Kidney glomerular epithelial cell (primary cell): ENCODE data around the gene FCN1.

Experiments
- DNase-seq: peaks from one replicate; lab custom pipeline; 2025; lab: John Stamatoyannopoulos, UW

FCN1 gene

DNA sequence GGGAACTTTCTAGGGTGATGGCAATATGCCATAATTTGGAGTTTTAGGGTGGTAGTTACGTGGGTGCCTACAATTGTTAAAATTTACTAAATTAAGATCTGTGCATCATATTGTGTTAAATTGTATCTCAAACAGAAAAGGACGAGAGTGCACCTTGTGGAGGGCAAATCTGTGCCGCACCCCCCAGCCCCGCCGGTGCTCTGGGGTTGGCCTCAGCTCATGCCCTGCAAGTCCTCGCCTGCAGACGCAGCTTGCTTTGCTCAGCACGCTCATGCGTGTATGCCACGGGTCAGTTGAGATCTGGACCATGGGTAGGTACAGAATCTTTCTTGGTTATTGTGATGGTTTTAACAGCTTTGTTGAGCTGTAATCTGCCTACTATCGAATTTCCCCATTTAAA is 33.7 kb upstream of the FCN1 start:
- DNase-seq: no peak

- DNase-seq: no peak
Observed at GRCh38 chr9:134950386-134951210, 32.9 kb upstream of the FCN1 start.

GRCh38 chr9:134949681-134950385 is 32.1 kb upstream of the FCN1 start:
- DNase-seq: no peak

DNA sequence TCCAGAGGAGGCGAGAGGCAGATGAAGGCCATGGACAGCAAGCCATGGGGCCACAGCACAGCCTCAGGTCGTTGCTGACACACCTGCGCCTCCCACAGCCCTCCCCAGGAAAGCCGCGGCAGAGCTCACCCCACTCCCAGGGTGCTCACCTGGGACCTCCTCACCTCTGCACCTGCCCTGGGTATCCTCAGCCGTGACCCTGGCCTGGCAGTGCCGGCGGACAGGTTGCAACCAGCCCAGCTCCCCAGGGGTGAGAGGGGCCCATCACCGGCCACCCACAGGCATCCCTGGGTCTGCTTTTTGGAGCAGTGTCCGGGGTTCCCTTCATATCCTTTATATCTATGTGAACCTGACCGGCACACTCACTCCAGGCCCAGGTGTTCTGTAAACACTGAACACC is 30.4 kb upstream of the FCN1 start:
- DNase-seq: no peak

GRCh38 chr9:134947265-134947955 is 29.7 kb upstream of the FCN1 start:
- no peak for DNase-seq

DNA sequence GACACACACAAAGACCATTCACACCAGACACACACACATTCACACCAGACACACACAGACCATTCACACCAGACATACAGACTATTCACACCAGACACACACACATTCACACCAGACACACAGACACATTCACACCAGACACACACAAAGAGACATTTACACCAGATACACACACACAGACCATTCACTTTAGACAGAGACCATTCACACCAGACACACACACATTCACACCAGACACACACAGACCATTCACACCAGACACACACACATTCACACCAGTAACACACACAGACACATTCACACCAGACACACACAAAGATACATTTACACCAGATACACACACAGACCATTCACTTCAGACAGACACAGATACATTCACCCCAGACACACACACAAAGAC is 29.0 kb upstream of the FCN1 start:
- DNase-seq: no peak

DNA sequence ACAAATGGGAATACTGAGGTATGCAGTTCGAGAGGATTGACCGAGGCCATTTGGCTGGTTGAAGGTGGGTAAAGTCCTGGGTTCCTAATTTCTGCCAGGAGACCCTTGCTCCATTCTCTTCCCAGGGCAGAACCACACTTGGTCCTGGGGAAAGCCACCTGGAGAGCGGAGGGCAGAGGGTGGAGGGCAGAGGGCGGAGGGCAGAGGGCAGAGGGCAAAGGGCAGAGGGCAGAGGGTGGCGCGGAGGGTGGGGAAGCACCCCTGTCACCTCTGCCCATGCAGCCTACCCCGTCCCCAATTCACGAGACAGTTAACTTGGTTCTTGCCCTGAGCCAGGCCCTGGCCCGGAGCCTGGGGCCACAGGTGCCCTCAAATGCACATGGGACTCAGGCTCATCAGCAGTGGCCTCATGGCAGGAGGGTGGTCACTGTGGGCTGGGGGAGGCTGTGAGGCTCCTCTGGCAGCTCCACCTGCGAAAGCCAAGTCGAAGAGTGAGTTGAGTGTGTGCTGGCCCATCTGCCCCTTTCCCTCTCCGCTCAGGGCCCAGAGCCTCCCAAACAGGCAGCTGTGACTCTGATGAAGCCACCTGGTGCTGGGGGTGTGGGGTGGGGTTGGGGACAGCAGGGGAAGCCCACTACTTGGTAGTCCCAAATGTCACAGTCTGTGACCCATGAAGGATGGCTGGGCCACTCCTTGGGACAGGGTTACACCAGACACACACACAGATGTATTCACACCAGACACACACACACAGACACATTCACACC is 28.0 kb upstream of the FCN1 start:
- DNase-seq: no peak

DNA sequence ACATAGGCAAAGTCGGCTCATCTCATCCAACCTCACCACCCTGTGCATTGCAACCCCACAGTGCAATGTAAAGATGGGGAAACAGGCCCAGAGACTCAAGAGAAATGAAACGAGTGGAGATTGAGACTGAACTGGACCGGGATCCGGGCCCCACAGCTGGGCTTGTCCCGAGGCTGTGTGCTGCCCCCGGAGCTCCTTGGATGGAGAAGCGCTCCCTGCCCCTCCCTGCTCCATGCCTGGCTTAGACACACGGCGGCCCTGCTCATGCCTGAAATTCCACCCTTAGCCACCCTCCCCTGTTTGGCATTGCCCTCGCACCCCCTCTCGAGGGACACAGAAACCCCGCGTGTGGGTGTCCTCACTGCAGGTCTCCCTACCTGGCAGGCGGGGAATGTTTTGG is 27.2 kb upstream of the FCN1 start:
- no peak for DNase-seq

DNA sequence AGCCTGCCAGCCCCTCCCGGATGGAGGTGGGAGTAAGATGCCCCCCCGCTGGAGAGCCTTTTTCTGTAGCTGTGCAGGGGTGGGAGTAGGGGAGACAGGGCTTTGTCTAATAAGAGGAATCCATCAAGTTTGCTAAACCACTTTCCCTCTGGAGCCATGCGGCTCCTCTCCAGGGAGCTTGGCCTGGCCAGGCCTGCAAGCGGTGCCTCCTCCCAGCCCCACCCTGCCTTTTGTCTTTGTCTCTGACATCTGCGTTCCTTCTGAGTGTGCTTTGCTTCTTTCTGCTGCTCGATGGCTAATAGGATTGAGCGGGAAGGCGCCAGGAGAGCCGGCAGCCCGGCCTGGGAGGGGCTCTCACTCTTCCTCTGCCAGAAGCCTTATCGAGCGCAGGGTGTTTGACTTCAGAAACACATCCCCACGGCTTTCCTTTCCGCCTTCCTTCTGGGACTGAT is 26.7 kb upstream of the FCN1 start:
- DNase-seq: no peak

GRCh38 chr9:134943836-134944235 is 26.1 kb upstream of the FCN1 start:
- no peak for DNase-seq

DNA sequence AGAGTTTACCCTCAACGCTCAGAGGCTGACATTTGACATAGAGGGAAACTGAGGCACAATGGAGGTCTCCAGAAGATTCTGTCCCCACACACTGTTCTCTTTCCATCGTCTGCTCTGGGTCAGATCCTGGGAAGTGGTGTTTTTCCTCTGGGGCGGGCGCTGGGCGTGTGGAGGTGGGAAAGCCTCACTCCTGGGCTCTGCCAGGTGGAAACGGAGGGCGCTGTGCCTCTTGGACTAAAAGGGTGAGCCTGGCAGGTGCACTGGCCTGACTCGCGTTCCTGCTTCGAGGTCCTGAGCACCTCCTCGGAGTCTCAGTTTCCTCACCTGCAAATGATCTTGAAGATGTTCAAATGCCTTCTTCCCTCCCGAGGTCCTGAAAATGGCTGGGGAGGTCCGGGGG is 25.7 kb upstream of the FCN1 start:
- no peak for DNase-seq

GRCh38 chr9:134942788-134943184 is 25.1 kb upstream of the FCN1 start:
- DNase-seq: no peak

DNA sequence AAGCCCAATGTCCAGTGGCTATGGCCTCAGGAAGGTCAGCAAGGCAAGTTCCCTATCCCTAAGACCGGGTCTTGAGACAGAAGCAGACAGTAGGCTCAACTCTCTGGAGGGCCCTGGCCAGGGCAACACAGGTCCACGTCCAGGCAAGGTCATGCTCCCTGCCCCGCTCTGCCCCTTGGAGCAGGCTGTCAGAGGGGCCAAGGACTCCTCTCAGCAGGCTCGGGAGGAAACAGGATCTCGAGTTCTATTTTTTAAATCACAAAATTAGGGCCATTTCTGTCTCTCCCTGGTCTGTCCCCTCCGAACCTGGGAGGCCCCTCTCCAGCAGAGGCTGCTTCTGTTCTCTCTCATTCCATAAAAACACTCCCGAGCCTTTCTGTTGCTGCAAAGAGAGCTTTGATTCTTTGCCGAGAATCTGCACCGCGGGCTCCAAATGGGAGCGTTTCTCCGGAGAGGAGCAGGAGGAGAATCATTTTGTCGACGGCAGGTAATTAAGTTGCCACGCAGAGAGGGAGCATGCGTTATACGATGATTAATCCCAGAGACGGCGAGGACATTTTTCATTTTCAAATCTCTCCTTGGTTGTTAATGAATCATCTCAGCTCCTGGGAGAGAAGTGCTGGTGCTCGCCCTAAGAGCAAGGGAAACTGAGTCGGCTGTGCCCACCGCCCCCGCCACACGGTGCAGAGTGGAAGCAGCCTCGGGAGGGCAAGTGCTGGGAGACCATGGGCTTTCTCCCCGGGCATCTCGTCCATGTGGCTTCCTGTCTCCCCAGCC is 24.5 kb upstream of the FCN1 start:
- no peak for DNase-seq

DNA sequence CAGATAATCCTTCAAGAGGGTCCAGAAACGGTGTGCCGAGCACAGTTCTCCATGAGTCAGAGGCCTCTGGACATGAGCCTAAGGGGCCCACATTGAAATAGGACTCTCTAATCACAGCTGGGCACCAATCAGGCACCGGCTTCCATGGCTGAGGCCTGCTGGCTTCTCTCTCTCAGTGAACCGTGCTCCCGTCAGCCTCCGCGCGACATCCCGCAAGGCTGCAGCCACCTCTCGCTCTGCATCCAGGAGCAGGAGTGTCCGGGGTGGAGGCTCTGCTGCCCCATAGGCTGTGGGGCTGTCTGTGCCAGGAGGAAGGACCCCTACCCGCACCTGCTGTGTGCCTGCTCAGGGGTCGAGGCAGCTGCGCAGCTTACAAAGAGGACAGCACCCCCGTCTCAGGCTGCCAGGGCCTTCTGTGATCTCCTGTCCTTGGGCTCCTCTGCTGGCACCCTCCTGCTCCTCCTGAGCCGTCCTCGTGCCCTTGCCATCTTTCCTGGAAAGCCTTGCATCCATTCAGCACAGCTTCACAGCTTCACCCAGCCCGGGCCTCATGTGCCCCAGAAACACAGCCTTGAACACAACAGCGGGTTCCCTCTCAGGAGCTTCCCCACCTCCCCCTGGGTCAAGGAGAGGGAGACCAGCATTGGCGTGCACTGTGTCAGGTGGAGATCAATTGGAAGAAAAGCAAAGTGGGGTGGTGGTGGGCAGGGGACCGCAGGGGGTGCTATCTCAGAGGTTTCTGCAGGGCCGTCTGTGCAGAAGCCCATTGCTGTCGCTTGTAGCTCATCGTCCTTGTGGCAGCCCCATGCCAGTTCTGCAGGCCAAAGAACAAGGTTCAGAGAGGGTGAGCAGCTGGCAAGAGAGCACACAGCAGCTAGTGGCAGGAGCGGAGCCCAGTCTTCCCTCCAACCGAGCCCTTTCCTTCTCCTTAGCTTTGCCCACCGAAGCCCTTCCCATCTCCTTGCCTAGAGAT is 22.8 kb upstream of the FCN1 start:
- no peak for DNase-seq

DNA sequence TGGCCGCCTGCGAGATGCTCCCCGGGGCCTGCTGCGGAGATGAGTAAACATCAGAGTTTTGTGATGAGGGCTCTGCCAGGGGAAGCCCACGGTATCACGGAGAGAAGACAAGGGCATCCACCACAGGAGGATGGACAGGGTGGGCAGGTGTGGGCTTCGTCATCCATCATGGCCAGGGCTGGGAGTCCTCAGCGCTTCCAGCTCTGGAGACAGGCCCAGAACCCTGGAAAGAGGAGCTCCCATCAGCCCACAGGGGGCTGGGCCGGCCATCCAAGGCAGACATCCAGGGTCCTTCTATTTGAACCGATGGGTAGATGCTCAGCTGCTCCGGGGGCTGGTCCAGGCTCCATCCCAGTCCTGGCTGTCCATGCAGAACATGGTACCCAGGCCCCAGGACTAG is 22.1 kb upstream of the FCN1 start:
- no peak for DNase-seq

GRCh38 chr9:134939080-134939733 is 21.5 kb upstream of the FCN1 start:
- no peak for DNase-seq

DNA sequence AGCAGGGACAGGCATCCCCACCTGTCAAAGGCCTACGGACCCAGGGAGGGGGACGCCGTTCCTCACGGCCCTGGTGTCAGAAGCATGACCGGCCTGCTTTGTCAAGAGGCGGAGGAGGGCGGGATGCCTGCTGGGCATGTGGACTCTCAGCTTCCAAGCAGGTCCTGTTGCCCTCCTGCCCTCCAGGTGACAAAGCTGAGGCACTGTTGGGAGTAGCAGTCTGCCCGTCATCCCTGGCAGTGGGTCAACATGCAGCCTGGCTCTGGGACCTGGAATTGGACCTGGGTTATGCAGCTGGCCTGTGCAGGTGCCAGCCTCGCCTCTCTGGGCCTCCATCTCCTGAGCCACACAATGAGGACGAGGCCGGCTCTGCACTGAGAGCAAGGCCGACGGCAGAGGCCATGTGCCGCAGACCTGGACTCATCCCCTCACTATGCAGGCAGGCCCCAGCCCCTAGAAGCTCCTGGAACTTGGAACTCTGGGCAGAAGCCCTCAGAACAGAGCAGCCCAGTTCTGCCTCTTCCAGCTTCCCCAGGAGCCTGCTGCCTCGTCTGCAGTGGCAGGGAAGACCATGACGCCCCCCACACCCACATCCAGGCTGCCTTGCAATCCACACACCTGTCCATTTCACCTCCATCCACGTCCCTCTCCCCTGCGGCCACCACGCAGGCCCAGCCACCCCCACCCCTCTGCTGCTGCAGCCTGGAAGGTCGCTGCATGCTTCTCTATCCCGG is 20.8 kb upstream of the FCN1 start:
- no peak for DNase-seq

DNA sequence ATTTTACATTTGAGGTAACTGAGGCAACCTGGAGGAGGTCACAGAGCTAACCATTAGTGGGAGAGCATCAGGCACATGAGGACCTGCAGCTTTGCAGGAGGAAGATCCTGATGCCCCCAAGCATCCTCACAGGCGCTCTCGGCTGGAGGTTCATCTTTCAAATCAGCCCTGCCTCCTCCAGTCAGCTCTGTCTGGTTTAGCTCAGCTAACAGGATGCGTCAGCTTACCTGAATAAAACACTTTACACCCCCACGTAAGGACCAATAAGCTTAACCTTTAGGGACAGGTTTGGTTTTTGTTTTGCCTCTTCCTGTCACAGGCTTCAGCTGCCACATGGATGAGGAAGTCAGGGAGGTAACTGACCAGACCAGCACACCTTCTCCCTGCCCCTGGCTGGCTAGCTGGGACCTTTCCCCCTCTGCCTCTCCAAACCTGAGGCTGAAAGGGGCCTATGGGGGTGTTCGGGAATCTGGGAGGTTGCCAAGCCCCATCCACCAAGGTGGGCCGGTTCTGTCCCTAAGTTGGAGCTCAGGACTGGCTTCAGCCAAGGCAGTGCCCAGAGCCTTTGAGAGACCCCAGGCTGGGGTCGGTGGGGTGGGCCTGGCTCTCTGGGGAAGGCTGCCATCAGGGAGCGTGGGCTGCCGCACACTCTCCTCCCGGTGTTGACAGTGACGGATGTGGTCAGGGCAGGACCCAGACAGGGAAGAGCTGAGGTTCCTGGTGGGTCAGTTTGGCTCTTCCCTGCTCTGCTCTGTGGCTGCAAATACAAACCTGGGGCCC is 20.0 kb upstream of the FCN1 start:
- no peak for DNase-seq
